HS-27A (cell line): ENCODE results near the gene PLD4.
"Not testable (repeated sequence)": the region's sequence is repeated elsewhere in the genome, so short reads cannot be mapped to it uniquely, and the experiment has no call there.

Source experiments
- DNase-seq: peaks from one replicate; pipeline ENCODE4 v3.0.0-alpha.2; 2012; ENCODE audit warnings: low read depth, missing footprints

PLD4 gene

GRCh38 chr14:104886690-104887622, 37.7 kb upstream of the PLD4 start:
- no peak for DNase-seq

DNA sequence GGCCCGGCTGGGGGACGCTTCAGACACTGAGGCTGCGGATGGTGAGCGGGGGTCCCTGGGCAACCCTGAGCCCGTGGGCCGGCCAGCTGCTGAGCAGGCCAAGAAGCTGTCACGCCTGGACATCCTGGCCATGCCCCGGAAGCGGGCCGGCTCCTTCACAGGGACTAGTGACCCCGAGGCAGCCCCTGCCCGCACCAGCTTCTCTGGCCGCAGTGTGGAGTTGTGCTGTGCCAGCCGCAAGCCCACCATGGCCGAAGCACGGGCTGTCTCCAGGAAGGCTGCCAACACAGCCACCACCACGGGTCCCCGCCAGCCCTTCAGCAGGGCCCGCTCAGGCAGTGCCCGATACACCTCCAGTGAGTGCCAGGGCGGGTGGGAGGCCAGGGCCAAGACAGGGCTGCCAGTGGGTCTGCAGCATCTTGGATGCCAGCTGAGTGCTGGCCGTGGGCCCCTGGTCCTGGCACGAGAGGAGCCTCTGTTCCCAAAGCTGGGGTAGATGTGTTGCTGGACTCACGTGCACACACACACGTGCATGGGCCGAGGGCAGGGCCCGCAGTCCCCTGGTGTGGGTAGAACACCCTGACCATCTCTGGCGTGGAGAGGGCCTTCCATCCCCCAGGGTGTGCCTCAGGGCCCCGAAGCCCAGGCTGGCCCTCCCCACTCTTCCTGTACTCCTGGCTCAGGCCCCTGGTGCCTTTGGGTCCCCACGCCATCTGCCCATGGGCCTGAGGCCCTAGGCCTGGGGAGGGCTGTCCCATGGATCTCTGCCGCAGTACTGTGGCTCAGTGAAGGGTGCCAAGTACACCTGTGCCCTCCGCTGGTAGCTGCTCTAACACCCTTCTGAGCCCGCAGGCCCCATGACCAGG, 36.8 kb upstream of the PLD4 start:
- DNase-seq: no peak

DNA sequence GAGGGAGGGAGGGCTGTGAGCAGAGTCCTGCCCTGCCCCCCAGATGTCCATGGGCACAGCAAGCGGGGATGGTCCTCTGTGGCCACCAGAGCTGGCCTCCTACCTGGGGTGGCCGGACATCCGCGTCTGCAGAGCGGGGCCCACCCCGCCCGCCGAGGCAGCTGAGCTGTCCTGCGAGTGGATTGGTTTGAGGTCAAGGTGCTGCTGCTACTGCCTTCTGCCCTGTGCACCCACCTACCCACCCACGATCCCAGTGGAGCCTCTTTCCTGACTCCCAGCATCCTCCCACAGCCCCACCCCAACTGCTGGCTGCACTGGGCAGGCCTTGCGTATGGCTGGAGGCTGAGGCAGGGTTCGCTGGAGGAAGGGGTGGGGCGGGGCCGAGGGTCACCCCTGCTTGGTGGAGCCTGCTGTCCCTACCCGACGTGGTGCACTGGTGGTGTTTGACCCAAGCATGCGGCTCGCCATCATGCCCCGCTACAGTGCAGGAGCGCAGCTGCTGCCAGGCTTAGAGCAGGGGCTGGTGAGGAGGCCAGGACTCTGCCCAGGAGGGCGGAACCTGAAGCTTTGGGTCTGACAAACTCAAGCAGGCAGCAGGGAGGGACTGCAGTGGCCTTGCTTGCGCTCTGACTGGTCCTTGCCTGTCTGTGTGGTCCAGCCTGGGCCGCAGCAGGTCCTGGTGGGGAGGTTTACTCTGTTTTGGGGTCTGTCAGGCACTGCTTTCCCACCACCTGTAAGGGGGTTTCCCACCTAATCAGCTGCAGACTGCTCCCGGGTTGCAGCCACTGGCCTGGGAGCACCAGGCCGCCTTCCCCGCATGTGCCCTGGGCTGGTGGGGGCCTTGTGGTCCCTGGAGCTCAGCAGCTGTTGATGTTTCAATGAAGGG, 35.9 kb upstream of the PLD4 start:
- no peak for DNase-seq

- no peak for DNase-seq
Observed at GRCh38 chr14:104889375-104889757, 35.3 kb upstream of the PLD4 start.

GRCh38 chr14:104890292-104890691, 34.4 kb upstream of the PLD4 start:
- DNase-seq: not testable (repeated sequence)

GRCh38 chr14:104891121-104891551, 33.5 kb upstream of the PLD4 start:
- no peak for DNase-seq

DNA sequence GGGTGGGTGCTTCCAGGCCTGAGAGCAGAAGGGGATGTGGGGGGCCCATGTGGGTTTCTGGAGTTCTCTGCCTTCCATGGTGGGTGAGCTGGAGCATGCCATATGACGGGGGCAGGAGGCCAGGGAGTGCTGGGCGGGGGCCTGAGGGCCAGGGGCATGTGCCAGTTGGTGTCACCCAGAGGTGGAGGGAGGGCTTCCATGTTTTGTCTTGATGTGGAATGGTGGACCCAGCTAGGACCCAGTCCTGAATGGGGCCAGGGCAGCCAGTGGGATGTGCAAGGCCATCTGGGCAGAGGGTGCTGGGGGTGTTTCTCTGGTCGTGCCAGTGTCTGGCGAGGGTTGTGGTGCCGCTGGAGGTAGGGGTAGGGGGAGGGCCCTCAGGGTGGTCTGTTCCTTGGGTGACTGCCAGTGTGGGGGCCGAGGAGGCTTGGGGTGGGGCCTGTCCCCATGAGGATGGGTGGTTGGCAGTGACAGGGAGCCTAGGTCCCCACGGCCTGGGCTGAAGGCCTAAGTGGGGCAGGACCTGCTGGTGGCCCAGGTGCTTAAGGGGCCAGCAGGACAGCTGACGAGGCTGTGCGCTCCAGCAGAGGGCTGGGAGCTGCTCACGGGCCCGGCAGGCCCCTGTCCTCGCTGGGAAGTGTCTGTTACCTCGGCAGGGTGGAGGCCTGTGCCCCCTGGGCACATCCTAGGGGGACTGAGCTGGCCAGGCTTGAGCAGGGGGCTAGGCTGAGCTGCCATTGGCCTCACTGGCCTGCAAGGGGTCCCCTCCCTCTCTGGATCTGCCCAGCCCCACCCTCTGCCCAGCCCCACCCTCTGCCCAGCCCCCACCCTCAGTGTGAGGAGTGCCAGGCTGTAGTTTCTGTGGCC, 32.8 kb upstream of the PLD4 start:
- no peak for DNase-seq

DNA sequence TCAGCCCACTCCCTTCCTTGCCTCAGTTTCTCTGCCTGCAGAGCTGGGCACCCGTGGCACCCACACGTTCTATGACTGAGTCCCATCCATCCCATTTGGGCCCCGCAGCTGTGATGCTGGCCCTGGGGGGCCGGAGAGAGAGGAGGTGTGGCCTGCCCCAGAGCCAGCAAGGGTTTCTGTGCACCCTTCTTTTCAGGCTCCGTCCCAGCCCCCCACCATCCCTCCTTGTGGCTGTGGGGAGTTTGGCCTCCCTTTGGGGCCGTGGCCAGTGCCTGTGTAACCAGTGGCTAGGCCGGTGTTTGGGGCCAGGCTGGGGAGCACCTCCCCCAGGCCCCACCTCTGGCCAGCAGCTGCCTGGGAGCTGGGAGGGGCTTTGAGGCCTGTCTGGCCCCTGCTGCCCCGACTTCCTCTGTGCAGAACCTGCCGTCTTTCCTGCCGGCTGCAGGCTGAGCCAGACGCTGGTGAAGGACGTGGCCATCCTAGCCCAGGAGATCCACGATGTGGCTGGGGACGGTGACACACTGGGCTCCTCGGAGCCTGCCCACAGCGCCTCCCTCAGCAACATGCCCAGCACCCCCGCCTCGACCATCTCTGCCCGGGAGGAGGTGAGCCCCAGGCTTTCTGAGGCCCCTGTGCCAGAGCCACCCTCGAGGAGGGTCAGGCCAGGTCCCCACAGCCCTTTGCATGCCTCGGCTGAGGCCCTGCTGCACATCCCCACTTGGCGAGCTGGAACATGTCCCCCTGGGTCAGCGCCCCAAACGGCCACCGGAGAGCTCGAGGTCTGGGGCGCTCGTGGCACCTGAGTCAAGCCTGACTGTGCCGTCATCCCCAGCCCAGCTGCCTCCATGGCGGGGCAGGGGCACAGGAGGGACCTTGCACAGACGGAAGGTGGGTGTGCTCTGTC, 31.9 kb upstream of the PLD4 start:
- DNase-seq: no peak

GRCh38 chr14:104893435-104894207, 31.1 kb upstream of the PLD4 start:
- no peak for DNase-seq

DNA sequence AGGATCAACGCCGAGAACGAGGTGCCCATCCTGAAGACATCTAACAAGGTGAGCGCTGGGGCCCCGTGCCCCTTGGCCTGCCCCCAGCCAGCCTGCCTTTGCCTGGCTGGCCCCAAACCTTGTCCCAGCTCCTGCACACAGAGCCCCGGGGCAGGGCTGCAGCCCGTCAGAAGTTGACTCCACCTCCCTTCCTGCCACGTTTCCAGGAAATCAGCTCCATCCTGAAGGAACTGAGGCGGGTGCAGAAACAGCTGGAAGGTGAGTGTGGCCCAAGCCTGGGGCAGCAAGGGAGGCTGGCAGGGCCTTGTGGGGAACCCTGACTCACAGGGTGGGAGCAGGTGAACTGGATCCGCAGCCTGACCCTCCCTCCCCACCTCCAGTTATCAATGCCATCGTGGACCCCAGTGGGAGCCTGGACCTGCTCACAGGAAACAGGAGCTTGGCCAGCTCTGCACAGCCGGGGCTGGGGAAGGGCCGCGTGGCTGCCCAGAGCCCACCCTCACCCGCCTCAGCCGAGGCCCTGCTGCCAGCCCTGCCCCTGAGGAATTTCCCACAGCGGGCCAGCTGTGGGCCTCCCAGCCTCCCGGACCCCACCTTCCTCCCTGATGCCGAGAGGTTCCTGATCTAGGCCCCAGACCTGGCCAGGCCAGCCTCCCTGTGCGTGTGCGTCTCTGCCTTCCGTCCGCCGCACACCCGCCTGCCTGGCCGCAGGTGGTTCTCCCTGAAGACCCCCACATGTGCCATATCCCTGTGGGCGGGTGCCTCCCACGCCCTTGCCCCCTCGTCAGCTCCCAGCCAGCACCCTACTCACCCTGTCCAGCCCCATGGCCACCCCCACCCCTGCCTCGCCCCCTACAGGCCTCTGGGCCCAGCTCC, 30.1 kb upstream of the PLD4 start:
- no peak for DNase-seq

- DNase-seq: no peak
Observed at GRCh38 chr14:104895207-104895785, 29.4 kb upstream of the PLD4 start.

DNA sequence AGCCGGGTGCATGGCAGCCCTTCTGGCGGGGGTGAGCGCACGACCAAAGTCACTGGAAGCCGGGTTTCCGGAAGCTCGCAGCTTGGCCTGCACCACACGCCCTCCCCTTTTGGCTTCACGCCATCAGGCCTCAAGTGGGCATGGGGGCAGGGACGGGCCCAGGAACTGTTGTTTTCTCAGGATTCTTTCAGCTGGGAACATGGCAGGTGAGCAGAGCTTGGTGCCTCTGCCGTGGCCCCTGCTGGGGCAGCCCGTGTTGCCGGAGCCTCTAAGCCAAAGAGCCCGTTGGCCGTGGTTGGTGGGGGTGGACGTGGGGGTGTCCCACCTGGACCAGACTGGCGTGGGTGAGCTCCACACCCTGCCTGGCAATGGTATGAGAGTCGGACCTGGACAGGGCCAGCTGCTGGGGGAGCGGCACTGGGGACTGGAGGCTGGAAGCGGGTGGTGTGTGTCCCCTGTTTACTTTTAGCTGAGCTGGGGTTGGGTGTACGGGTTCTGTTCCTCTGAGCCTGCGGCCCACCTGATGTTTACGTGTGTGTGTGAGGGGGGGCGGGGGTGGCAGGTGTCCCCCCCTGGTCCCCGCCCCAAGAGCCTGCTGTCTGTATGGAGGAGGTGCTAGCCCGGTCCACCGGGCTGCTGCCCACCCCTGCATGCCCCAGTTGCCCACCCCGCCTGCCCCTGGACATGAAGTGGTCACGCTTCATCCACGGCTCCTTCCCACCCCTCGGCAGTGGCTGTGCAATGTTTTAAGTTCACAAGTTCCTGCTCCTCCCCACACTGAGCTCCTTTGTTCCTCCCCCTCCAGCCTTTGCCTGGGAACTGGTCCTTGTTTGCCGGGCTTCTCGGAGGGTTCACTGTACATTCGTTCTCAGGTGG, 28.7 kb upstream of the PLD4 start:
- DNase-seq: no peak

DNA sequence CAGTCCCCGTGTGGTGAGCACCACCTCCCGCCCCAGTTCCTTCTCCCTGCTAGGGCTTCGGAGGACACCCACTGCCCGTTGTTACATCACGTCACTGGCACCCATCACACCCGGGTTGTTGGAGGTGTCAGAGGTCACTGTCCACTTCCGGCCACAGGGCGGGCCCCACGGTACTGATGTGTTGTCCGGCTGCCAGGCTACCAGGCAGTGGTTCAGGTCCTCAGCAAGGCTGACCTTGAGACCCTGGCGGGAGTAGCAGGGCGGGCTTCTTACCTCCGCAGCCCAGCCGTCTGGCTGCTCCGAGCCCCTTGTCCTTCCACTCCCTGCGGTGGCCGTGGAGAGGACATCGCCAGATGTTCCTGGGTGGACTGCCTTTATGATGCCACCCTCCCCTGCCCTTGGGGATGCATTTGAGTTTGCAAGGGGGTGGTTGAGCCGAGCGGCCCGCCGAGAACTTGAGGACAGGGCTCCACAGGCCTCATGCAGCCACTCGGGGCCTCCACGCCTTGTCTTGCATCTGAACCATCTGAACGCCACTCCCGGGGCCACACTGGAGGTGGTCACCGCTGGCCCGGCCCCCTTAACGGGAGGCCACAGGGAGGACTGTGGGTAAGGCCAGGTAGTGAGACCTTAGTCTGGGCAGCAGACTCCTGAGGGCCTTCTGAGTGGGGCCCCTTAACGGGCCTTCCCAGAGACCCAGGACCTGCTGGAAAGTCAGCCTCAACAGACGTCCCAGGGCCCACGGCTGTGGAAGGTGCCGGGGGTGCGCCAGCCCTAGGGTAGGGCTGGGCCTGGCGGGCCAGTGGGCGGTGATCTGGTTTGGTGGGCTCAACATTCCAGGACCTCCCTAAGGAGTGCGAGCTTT, 27.1 kb upstream of the PLD4 start:
- no peak for DNase-seq

DNA sequence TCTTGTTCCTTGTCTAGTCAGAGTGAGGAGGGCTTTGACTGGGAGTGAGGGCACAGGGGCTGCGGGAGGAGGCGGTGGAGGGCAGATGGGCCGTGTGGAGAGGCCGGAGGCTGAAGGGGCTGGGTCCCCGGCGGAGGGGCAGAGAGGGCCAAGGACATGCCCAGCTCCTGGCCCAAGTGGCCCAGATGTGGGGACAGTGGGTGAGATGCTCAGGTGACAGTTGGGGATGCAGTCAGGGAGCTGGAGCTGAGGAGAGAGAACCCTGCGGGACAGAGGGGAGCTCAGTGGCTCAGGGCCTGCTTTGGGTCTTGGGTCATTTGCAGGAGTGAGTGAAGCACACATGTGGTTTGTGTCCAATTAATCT, 26.5 kb upstream of the PLD4 start:
- DNase-seq: no peak

DNA sequence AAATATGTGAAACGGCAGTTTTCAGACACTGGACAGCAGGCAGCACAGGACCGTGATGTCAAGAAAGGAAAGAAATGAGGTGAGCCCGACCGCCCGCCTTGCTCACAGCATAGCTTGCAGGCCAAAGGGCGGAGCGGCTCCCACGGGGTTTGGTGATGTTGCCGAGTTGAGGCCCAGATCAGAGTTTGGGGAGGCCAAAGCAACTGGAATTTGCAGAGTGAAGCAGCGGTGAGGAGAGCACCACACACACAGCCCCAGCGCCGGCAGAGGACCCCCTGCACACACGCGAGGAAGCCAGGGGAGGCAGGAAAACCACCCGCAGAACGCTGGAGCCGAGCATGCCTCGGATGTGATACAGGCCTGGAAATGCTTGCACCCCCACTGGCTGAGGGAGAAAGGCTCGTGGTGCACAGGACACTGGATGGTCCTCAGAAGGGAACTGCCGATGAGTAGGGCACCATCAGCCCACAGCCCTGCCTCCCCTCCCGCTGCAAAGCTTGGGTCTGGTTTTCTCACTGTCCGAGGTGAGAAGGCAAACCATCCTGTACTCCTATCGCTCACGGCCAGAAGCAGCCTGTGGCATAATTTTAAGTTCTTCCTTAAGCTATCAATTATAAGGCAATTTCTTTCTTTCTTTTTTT, 25.7 kb upstream of the PLD4 start:
- no peak for DNase-seq
